Measurements from ENCODE around the gene LHFPL6. TPM values are rescaled to one million over a fixed set of nuclear protein-coding genes. Genes with fewer than 3 reads are reported as not detected.

LHFPL6 gene
- total RNA-seq, 1 experiment from 2014 or later = 3.6 TPM

DNA sequence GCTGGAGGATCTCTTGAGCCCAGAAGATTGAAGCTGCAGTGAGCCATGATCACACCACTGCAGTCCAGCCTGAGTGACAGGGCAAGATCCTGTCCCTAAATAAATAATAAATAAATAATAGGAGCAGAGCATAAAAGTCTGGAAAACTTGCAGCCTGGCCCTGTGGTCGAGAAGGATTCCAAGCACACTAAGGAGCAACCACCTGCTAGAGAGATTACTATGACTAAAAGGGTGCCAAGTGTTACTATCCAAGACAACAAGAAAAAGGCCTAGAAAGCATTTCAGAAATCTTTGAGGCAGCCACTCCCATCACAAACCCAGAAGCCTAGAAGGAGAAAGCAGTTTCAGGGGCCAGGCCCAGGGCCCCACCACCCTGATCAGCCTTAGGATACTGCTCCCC lies 46.1 kb downstream of the LHFPL6 start:
- ChIA-PET CTCF (no interaction called here), POLR2A (no interaction called here)
- no TSS peak for BruUV-seq (replicated peaks)
- Histone ChIP-seq H3K4me3 (ENCODE audit: low read depth, low read length) (no peak overlapping the region), H3K27me3 (replicated peaks; ENCODE audit: control insufficient read depth, insufficient read depth, low read length) (no peaks in the 10 kb centered on the region), H3K9me3 (no peaks in the 10 kb centered on the region), H3K4me1 (no peaks in the 10 kb centered on the region), H3K36me3 (ENCODE audit: control insufficient read depth, insufficient read depth, low read length) (no peaks in the 10 kb centered on the region)
- no peaks in the 10 kb centered on the region for H3K36me3 Mint-ChIP-seq (ENCODE audit: insufficient read depth, unreplicated experiment)
- H3K27ac Mint-ChIP-seq (ENCODE audit: unreplicated experiment) = no peak overlapping the region
- intact Hi-C loops (cut with micrococcal nuclease; ENCODE audit: unreplicated experiment) = no loop called here
- no peaks in the 10 kb centered on the region for H3K27me3 Mint-ChIP-seq (ENCODE audit: insufficient read depth, unreplicated experiment)
- H3K4me3 Mint-ChIP-seq (ENCODE audit: unreplicated experiment) = no peak overlapping the region
- no peak for DNase-seq
- TF ChIP-seq, protein P1, sequence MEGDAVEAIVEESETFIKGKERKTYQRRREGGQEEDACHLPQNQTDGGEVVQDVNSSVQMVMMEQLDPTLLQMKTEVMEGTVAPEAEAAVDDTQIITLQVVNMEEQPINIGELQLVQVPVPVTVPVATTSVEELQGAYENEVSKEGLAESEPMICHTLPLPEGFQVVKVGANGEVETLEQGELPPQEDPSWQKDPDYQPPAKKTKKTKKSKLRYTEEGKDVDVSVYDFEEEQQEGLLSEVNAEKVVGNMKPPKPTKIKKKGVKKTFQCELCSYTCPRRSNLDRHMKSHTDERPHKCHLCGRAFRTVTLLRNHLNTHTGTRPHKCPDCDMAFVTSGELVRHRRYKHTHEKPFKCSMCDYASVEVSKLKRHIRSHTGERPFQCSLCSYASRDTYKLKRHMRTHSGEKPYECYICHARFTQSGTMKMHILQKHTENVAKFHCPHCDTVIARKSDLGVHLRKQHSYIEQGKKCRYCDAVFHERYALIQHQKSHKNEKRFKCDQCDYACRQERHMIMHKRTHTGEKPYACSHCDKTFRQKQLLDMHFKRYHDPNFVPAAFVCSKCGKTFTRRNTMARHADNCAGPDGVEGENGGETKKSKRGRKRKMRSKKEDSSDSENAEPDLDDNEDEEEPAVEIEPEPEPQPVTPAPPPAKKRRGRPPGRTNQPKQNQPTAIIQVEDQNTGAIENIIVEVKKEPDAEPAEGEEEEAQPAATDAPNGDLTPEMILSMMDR (IDR thresholded peaks at IDR 0.05; ENCODE audit: insufficient read depth in 1 of 2, low read depth in 1 of 2, low read length in 1 of 2, severe bottlenecking in 1 of 2, unreplicated experiment in 1 of 2) = no peak
- H3K4me1 Mint-ChIP-seq (ENCODE audit: low read depth, unreplicated experiment) = no peaks in the 10 kb centered on the region
- no peaks in the 10 kb centered on the region for H3K9me3 Mint-ChIP-seq (ENCODE audit: unreplicated experiment)

DNA sequence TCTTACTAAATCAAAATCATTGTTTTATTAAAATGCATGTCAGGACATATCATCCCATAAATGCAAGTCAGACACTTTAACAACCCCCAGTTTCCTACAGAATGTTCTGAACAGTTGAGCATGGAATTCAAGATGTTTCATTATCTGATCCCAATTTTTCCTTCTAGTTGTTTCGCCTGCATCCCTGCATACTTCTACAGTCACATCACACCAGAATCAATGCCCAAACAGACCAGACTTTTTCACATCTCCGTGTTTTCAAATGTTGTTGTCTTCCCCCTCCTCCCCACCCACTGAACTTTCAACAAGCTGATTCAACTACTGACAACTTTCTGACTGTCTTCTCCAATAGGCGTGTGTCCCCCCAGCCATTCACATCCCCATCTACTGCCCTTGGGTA lies 48.6 kb downstream of the LHFPL6 start:
- CTCF ChIA-PET = no interaction called here
- Mint-ChIP-seq H3K4me3 (ENCODE audit: unreplicated experiment) (no peak overlapping the region), H3K36me3 (ENCODE audit: insufficient read depth, unreplicated experiment) (no peaks in the 10 kb centered on the region), H3K4me1 (ENCODE audit: low read depth, unreplicated experiment) (no peaks in the 10 kb centered on the region), H3K27me3 (ENCODE audit: insufficient read depth, unreplicated experiment) (no peaks in the 10 kb centered on the region), H3K9me3 (ENCODE audit: unreplicated experiment) (no peaks in the 10 kb centered on the region), H3K27ac (ENCODE audit: unreplicated experiment) (no peak overlapping the region)
- no peaks in the 10 kb centered on the region for H3K36me3 ChIP-seq (ENCODE audit: control insufficient read depth, insufficient read depth, low read length)
- TF ChIP-seq, protein P1 (IDR thresholded peaks at IDR 0.05; ENCODE audit: insufficient read depth in 1 of 2, low read depth in 1 of 2, low read length in 1 of 2, severe bottlenecking in 1 of 2, unreplicated experiment in 1 of 2) = no peak
- H3K27me3 ChIP-seq (replicated peaks; ENCODE audit: control insufficient read depth, insufficient read depth, low read length) = no peaks in the 10 kb centered on the region
- no peak overlapping the region for H3K4me3 ChIP-seq (ENCODE audit: low read depth, low read length)
- H3K4me1 ChIP-seq = no peaks in the 10 kb centered on the region
- DNase-seq = no peak
- no TSS peak for BruUV-seq (replicated peaks)
- POLR2A ChIA-PET = no interaction called here
- no peaks in the 10 kb centered on the region for H3K9me3 ChIP-seq
- intact Hi-C loops (cut with micrococcal nuclease; ENCODE audit: unreplicated experiment) = no loop called here

DNA sequence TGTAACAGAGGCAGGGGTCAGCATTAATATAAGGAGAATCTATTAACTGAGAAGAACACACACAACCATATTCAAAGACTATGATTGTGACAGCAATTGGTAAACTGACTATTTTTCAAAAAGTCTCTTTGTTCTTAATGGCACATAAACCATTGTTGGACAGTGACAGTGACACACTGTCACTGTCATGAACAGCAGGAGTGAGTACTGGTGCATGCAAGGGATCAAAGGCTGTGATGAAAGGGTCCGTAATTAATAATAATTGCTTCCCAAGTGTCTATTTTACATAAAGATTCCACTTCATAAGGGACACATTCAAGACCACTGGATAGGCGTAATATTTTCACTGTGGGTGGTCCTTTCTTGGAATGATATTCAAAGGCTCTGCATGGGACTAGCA lies 50.7 kb downstream of the LHFPL6 start:
- H3K4me3 ChIP-seq (ENCODE audit: low read depth, low read length) = no peak overlapping the region
- TF ChIP-seq, protein P1 (IDR thresholded peaks at IDR 0.05; ENCODE audit: insufficient read depth in 1 of 2, low read depth in 1 of 2, low read length in 1 of 2, severe bottlenecking in 1 of 2, unreplicated experiment in 1 of 2) = no peak
- no TSS peak for BruUV-seq (replicated peaks)
- intact Hi-C loops (cut with micrococcal nuclease; ENCODE audit: unreplicated experiment) = no loop called here
- POLR2A ChIA-PET = no interaction called here
- H3K4me1 ChIP-seq = no peaks in the 10 kb centered on the region
- no peaks in the 10 kb centered on the region for H3K9me3 ChIP-seq
- DNase-seq = no peak
- no peaks in the 10 kb centered on the region for H3K4me1 Mint-ChIP-seq (ENCODE audit: low read depth, unreplicated experiment)
- no peaks in the 10 kb centered on the region for H3K36me3 ChIP-seq (ENCODE audit: control insufficient read depth, insufficient read depth, low read length)
- H3K36me3 Mint-ChIP-seq (ENCODE audit: insufficient read depth, unreplicated experiment) = no peaks in the 10 kb centered on the region
- H3K9me3 Mint-ChIP-seq (ENCODE audit: unreplicated experiment) = no peaks in the 10 kb centered on the region
- H3K27me3 Mint-ChIP-seq (ENCODE audit: insufficient read depth, unreplicated experiment) = peaks cover under 1% of the 10 kb centered on the region
- CTCF ChIA-PET = no interaction called here
- H3K27me3 ChIP-seq (replicated peaks; ENCODE audit: control insufficient read depth, insufficient read depth, low read length) = no peaks in the 10 kb centered on the region
- H3K27ac Mint-ChIP-seq (ENCODE audit: unreplicated experiment) = no peak overlapping the region
- no peak overlapping the region for H3K4me3 Mint-ChIP-seq (ENCODE audit: unreplicated experiment)
